Stimulated activated naive CD8-positive, alpha-beta T cell treated with anti-CD3 and anti-CD28 coated beads, Interleukin-15, amount 100 ng/mL, for 72 hours (primary cell): ENCODE data around the gene SEMA3B.

ENCODE experiments used
- ATAC-seq: fragments of 150-1000 bp; cut with Tn5 transposase; 2 replicates; pipeline ENCODE4 v1.10.0; 2021; ENCODE audit warnings: mild to moderate bottlenecking, moderate library complexity
- DNase-seq, 2 donors: peaks; one replicate each; pipeline ENCODE4 v3.0.0; 2021 to 2022
- H3K27ac Mint-ChIP-seq, 2 donors: one replicate each; pipeline ENCODE4 v1.8.0; 2022; ENCODE audit warnings: mild to moderate bottlenecking in 2 of 2, mixed read lengths in 2 of 2, moderate library complexity in 2 of 2
- H3K27me3 Mint-ChIP-seq: one replicate; pipeline ENCODE4 v1.8.0; 2022; ENCODE audit warnings: mixed read lengths
- H3K4me1 Mint-ChIP-seq: one replicate; pipeline ENCODE4 v1.8.0; 2022; ENCODE audit warnings: mild to moderate bottlenecking, mixed read lengths
- H3K4me3 Mint-ChIP-seq, 2 donors: one replicate each; pipeline ENCODE4 v1.8.0; 2022; ENCODE audit warnings: mild to moderate bottlenecking in 2 of 2, mixed read lengths in 2 of 2, moderate library complexity in 1 of 2
- H3K9me3 Mint-ChIP-seq, 2 donors: one replicate each; pipeline ENCODE4 v1.8.0; 2022; ENCODE audit warnings: mixed read lengths in 2 of 2

SEMA3B gene

DNA sequence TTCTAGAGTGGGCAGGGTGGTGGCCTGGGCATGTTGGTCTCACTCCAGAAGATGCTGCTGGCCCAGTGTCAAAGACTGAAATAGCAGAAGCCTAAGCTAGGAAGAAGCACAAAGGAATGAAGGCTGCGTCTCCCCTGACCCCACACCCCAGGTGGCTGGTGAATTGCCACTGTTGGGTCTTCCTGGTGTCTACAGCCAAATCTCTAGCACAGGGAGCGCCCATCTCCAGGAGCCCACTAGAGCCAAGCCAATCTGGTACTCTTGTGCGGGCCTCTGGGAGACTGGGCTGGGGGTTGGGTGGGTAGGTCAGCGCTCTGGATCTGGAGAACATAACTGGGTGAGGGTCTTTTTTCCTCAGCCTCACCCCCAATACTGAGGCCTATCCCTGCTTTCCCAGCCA lies 58.2 kb downstream of the SEMA3B start:
- H3K27me3 Mint-ChIP-seq, result no peaks in the 10 kb centered on the region
- H3K27ac Mint-ChIP-seq, result peak overlapping the region; percentile 76 to 95
- no peaks in the 10 kb centered on the region for H3K9me3 Mint-ChIP-seq
- DNase-seq (no peak), ATAC-seq (no peak)
- peak overlapping the region; percentile 87 for H3K4me3 Mint-ChIP-seq
- peaks cover 60% of the 10 kb centered on the region for H3K4me1 Mint-ChIP-seq
